CD4-positive, alpha-beta T cell treated with Interferon gamma for 1 hour (primary cell): ENCODE measurements around the gene ATPAF2.

Source experiments
- DNase-seq: peaks from one replicate; pipeline ENCODE4 v3.0.0-alpha.2; 2020

ATPAF2 gene

DNA sequence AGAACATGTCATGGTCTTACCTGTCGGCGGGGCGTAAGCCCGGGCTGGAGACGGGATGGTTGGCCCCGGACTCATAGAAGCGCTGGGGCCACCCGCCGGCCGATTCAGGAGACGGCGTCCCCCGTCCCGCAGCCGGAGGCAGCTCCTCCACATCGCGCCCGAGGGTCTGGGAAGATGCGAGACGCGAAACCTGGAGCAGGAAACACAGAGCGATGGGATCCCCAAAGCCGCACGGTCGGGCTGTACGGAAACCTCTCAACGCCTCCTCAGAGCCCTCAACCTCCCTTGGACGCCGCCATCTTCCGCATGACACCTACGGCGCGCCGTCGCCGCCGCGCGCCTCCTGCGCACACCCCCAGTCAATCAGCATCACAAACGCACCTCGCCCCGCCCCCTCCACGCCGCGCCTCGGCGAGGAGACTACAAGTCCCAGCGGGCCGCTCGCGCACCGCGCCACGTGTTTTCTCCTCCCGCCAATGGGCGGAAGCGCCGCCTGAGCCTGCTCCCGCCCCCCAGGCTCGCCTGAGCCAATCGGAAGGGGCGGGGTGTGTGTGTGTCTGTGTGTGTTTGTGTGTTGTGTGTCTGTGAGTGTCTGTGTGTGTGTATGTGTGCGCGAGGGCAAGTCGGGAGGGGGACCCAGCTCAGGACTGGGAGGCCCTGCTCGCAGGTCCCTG lies at the start of gene ATPAF2, which contains the start of gene GID4:
TSS of gene ATPAF2 (minus strand) at position 308 of the 674 bp plus-strand sequence. CDS start at position 153, 155 bp downstream.
TSS of gene GID4 (plus strand) at position 548 of the 674 bp plus-strand sequence. CDS start at position 605, 57 bp downstream.
- peak; percentile 99 for DNase-seq

DNA sequence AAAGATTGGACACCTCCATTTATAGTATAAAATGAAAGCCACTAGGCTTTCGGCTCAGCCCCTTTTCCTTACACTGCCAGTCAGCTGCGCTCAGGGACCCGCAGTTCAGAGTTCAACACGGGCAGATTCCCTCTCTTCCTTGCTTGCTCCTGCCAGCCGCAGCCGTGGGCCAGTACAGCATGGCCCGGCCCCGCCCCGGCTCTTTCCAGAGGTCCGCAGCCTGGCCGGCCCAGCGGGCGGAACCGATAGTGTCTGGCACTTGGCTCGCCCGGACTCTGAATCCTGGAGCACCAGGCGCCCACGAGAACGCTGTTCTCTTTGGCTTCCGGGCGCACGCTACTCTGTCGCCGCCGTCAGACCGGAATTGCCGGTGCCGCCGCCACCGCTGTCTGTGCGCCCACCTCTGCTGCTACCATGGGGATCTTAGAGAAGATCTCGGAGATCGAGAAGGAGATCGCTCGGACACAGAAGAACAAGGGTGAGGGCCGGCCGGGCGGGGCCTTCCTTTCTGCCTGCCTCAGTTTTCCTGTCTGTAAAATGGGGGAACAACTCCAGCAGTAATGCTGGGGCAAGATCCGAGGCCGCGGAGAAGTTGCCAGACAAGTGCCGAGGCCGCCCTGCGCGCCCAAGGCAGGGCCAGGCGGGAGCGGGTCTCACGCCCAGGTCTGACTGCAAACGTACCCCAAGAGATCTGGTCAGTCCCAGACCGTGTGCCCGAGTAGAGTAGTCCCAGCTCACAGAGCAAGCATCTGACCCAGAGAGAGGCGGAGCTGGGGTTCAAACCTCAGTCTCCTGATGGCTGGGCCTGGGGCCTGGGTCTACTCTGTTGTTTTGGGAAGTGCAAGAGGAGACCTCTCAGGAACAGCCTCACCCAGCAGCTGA lies 48.9 kb upstream of the ATPAF2 start, which contains the start of gene DRG2:
TSS of gene DRG2 (plus strand) at position 339 of the 882 bp plus-strand sequence. CDS start at position 415, 76 bp downstream.
- DNase-seq: peak; percentile 82

DNA sequence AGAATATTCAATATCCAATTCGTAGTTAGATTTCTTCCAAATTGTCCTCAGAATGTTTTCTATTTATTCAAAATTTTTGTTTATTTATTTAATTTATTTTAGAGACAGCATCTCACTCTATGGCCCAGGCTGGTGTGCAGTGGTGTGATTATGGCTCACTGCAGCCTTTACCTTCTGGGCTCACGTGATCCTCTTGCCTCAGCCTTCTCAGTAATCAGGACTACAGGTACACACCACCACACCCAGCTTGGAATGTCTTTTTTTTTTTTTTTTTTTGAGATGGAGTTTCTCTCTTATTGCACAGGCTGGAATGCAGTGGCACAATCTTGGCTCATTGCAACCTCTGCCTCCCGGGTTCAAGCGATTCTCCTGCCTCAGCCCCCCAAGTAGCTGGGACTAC lies 45.3 kb upstream of the ATPAF2 start:
- DNase-seq: no peak

DNA sequence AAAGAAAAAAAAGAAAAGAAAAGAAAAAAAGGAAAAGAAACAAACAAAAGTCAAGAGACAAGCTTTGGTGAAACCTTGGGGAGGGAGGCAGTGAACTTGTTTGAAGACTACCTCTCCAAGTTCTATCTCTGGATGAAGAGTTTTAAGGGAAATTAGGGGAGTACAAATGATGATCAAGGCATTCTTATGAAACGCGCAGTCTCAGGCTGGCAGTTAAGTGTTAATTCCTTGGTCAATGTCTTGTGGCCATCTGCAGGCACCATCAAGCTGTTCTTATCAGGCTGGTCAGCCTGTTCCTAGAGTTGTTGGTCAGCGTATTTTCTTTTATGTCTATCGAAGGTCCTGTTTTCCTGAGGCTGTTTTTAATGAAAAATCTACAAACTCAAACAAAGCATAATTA lies 40.6 kb upstream of the ATPAF2 start:
- DNase-seq: no peak

DNA sequence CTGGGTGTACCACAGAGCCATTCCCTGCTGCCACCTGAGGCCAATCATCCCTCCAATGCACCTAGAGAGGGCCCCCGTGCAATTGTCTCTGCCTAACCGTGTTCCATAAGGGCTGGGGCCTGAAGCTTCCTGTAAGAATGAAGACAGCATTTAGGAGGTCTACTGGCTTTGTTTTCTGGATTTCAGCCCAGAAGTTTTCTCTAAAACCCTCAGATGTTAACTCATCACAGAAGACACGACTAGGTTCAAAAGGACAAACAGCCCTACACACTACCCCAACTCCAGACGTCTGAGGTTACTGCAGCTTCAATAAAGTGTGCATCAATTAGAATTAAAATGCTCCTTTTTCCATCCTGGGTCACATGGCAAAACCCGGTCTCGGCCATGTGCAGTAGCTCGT lies 38.0 kb upstream of the ATPAF2 start:
- DNase-seq: no peak

DNA sequence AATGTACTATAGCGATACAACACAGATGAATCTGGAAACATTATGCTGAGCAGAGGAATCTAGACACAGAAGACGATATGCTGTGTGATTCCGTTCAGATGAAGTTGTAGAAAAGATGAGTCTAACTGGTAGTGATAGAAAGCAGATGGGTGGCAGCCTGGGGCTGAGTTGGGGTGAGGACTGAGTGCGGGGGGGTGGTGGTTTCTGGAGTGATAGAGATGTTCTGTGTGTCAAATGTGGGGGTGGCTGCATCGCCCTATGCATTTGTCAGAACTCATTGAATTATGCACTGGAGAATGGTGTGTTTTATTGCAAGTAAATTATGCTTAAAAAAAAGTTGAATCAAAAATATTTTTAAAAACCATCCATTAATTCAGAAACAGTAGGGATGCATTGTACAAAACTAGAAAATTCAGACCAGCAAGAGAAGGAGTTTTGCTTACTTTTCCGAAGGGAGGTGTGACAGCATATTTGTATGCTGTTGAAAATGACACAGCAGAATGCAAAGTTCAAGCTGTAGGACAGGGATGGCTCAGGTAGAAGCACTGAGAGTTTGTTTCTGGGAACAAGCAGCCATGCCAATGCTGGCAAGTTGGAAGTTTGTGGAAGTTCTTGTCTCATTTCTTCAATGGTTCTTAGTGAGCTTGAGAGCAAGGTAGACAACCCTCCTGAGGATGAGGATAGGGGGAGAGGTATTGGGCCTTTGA lies 35.8 kb upstream of the ATPAF2 start:
- no peak for DNase-seq

DNA sequence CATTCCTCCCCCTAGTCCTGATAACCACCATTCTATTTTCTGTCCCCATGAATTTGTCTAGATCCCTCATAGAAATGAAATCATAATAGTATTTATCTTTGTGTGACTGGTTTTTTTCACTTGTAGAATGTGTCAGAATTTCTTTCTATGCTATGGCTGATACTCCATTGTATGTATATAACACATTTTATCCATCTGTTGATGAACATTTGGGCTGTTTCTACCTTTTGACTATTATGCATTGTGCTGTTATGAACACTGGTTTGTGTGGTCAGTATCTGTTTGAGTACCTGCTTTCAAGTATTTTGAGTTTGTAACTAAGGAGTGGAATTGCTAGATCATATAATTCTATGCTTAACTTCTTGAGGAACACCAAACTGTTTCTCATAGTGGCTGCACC lies 32.8 kb upstream of the ATPAF2 start:
- no peak for DNase-seq

DNA sequence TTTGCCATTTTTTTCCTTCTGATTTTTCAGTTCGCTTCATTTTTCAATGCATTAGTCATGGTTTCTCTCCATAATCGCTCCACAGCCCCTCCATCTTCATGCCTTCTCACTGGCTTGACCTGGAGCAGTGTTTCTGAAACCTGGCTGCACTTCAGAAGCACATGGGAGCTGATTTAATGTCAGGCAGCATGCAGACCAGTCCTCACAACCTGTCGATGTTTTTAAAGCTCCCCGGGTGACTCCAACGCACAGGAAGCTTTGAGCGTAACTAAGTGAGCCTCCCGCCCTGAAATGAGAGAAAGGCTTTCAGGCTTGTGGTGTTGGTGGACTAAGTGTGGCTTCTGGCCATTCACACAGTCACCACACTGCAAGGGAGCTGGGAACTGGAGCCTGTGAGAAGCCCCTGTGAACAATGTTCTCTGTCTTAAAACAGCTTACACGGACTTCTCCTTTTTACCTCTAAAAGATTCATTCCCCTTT lies 31.9 kb upstream of the ATPAF2 start:
- no peak for DNase-seq

DNA sequence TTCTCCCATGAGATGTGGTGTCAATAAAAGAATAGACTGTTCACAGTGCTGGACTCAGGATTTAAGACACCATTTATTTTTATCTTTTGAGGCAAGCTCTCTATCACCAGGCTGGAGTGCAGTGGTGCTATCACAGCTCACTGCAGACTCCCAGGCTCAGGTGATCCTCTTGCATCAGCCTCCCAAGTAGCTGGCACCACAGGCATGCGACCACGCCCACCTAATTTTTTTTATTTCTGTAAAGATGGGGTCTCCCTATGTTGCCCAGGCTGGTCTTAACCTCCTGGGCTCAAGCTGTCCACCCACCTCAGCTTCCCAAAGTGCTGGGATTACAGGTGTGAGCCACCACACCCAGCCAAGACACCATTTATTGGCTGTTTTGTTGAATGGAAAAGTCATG lies 30.1 kb upstream of the ATPAF2 start:
- no peak for DNase-seq

DNA sequence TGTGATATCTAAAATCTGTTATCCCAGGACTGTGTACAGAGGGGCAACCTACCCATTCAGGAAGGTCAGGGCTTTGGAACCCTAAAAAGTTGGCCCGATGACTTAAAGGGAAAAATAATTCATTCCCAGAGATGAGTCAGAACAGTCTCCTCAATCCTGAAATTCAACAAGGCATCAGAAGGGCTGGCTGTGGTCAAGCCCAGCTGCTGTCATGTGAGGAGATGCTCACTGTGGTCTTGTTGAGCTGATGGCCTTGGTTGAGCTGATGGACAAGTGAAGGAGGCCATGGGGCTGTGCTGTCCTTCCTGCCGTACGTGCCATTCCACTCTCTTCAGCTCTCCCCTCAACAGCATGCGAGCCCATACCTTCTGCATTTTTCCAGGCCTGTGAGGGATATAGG lies 27.9 kb upstream of the ATPAF2 start:
- DNase-seq: no peak

DNA sequence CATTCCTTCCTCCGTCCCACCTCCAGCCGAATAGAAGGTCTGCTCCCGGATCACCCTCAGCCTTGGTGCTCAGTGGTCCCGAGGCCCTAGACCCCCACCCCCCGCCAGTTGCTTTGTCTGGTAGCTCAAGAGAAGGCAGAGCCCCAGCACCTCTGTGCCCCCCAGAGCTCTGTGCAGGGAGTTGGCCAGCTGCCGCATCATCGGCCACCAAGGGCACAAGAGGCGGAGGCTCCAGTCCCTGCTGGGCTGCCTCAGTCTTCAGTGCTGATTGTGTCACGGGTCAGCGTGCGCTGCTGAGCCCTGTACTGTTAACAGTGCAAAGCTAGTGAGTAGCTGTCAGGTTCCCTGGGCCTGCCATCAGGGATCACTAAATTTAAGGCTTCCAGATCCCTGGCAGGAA lies 26.6 kb upstream of the ATPAF2 start:
- DNase-seq: no peak

DNA sequence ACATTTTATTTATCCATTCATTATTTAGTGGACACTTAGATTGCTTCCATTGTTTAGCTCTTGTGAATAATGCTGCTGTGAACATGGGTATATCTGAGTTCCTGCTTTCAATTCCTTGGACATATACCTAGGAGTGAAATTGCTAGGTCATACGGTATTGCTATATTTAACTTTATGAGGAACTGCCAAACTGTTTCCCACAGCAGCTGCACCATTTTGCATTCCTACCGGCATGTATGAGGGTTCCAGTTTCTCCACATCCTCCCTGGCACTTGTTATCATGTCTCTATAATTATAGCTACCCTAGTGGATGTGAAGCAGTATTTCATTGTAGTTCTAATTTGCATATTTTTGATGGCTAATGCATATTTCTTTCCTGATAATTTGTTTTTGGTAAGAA lies 25.1 kb upstream of the ATPAF2 start:
- DNase-seq: no peak

DNA sequence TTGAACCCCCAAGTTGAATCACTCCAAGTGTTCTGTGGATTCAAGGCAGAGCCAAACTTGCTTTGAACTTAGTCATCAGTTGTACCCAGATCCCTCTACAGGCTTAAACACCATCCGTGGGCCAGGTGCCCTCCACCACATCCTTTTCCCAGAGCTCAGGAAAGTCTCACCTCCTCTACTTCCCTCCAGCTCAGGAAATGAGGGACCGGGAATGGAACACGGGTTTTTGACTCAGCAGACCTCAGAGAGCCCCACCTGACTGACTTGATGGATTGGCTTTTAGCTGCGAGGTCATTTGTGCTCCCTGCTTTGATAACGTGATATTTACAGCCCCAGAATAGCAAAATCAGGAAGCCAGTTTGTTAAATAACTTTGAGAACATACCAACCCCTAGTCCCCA lies 20.3 kb upstream of the ATPAF2 start:
- DNase-seq: no peak

DNA sequence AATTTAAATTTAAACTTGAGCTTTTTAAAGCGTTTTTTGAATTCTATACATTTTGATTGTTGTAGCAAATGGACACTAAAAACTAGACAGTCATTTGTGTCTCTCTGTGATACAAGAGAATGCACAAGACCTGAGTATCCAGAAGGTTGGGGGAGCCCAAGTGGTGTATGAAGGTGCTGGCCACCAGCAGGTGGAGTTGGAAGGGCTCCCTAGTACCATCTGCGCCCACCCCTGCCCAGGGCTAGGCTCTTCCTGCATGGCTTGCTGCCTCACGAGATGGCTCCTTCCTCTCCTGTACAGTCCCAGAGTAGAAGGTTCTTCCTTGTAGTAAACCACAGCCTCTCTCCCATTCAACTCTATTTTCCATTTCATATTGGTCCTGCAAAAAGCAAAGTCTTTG lies 17.2 kb upstream of the ATPAF2 start:
- no peak for DNase-seq

DNA sequence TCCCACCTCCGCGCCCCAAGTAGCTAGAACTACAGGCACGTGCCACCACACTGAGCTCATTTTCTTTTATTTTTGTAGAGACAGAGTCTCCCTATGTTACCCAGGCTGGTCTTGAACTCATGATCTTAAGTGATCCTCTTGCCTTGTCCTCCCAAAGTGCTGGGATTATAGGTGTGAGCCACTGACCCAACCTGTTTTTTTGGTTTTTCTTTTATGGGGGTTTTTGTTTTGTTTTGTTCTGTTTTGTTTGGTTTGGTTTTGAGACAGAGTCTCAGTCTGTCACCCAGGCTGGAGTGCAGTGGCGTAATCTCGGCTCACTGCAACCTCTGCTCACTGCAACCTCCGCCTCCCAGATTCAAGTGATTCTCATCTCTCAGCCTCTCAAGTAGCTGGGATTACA lies 16.6 kb upstream of the ATPAF2 start:
- no peak for DNase-seq

DNA sequence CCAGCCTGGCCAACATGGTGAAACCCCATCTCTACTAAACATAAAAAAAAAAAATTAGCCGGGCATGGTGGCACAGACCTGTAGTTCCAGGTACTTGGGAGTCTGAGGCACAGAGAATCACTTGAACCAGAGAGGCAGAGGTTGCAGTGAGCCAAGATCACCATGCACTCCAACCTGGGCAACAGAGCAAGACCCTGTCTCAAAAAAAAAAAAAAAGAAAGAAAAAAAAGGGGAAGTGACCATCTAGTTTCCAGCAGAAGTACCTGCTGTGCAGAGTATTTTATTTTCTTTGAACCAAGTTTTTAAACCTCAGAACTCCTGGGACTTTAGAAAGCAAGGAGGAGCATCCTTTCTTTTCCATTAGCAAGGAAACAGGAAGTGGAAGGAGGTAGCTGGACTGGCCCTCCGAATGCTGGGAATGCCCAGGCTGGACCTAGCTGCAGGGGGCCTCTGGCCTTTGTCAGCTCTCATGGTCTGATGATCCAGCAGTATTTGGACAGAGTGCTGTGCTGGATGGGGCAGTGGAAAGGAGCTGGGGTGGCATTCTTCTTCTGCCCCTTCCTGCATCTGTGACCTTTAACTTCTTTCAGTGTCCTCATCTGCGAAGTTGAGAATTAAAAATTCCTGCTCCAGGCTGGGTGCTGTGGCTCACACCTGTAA lies 6.9 kb upstream of the ATPAF2 start:
- no peak for DNase-seq

DNA sequence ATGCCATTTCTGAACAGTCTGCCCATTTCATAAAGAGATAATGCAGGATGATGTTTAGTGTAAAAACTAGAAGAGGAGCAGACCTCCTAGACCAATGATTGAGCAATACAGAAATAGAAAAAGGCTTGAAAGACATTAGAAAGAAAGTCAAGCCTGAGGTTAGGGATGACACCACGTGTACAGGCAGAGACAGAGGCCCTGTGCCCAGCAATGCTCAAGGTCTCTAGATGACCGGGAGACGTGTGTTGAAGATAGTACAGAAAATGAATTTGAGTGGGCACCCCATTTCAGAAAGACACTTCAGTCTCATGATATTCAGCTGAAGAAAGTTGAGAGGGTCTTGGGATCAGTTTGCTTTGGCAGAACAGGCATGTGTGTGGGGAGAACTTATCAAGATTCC lies 5.6 kb upstream of the ATPAF2 start:
- DNase-seq: no peak

DNA sequence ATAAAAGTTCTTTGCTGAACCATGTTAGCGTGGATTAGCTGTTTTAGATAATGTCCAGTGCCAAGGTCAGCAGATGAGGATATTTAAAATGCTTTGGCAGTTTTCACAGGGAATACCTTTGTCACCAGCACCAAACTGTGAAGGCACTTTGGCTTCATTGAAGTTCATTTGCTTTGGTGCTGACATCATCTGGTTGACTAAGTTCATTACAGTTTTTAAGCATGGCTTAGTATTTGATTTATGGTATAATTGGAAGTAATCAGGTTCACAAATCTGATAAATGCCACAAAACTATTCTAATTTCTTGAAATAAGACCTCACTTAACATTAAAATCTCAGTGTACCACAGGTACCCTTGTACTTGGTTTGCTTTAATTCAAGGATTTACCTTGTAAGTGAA lies 4.5 kb upstream of the ATPAF2 start:
- no peak for DNase-seq

DNA sequence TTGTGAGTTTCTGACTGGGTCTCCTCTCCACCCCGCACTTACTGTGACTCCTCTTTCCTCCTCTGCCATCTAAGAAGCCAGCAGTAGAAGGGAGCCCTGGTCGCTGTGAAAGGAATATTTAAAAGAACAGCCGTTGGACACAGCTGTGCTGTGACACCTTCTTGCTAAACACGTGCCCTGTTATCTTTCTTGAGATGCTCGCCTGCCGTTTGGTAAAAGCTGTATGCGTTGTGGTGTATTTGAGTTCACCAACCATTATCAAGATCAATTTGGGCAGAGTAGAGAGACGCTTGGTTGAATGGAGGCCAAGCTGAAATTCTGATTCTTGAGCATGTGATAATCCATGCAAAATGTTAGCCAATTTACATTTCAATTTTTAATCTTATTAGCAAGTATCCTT lies 4.0 kb upstream of the ATPAF2 start:
- no peak for DNase-seq

DNA sequence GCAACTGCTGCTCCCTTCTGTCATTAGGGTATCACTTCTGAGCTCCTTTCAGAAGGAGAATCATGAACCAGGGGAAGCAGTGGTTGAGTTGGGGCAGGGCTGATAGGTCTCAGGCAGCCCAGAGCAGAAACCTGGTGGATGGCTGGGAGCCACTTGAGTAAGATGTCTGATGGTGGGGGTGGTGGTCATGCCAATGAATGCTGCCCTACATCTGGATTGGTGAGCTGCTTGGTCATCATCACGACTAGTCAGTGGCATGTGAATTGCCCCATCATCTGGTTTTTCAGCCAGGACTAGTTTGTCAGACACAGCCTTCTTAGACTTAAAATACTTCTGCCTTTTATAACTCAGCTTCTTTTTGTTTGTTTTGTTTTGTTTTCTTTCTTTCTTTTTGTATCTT lies 2.8 kb upstream of the ATPAF2 start:
- no peak for DNase-seq

DNA sequence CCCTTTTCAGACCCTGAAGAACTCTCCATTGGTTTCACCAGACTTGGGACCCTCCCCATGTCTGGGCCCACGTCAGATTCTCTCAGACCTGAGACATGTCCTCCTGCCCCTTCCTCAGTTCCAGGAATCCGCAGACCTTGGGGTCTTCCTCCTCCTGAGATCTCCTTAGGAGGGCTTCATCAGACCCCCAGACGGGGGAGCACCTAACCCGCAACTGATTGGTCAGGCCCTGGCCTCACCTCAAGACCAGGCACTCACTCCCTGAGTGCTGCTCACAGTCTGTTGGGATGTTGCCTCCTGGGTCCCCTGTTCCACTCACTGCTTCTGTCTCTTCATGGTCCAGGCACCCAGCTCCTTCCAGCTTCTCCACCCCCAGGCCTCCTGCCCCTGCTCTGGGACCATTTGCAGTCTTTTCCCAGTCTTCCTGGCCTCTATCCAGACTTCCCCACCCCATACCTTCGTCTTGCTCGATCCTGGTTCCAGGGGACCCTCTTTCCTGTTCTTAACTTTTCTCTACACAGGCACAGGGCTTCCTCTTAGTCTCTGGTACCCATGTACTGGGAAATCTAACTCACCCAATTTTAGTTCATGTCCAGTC lies 1.4 kb upstream of the ATPAF2 start:
- DNase-seq: no peak

DNA sequence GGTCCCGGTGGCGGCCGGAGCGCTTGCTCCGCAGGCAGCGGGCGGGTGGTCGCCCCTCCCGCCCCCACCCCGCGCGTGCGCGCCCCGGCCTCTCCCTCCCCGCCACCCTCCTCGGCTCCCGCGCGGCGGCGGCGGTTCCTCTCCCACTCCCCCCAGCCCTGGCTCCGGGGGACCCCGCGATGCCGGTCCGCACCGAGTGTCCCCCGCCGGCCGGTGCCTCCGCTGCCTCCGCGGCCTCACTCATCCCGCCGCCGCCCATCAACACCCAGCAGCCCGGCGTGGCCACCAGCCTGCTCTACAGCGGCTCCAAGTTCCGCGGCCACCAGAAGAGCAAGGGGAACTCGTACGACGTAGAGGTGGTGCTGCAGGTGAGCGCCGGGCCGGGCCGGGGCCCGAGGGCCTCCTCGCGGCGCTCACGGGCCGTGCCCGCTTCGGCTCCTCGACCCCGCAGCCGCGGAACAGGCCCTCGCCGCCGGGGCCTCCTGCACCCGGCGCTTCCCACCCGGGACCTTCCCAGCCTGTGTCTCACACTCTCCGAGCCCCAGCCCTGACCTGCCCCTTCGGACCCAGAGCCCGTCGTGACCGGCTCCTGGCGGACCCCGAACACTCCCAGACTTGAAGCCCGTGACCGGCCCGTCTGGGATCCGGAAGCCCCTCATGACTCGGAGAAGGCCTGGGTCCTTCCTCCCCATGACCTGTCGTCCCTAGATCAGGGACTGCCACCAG lies 730 bp upstream of the ATPAF2 start:
- no peak for DNase-seq
